Heart left ventricle (tissue), 16 donors: ENCODE measurements around the gene PELI3. TPM values are rescaled to one million over a fixed set of nuclear protein-coding genes. Genes with fewer than 3 reads are reported as not detected.

Source experiments
- ATAC-seq, 4 donors: fragments of 200-7000 bp; cut with Tn5 transposase; one replicate each; pipeline ENCODE4 v1.9.1; 2020 to 2022; ENCODE audit warnings: moderate library complexity in 4 of 4, mild to moderate bottlenecking in 3 of 4, moderate number of reproducible peaks in 1 of 4
- DNase-seq, 5 donors: peaks; one replicate each; pipeline ENCODE4 v3.0.0-alpha.2; 2020
- H3K27ac ChIP-seq, 12 donors: fragments of 200-600 bp; sonication (generic) in 4 of 12; one replicate each; pipeline versions ENCODE4 v1.5.0 to v1.8.0; 2016 to 2022; ENCODE audit warnings: mild to moderate bottlenecking in 2 of 12
- H3K27me3 ChIP-seq, 9 donors: fragments of 200-600 bp; sonication (generic) in 2 of 9; one replicate each; pipeline versions ENCODE4 v1.5.1 to v1.8.0; 2016 to 2022; ENCODE audit warnings: mild to moderate bottlenecking in 3 of 9
- H3K36me3 ChIP-seq, 9 donors: fragments of 200-600 bp; sonication (generic) in 2 of 9; one replicate each; pipeline versions ENCODE4 v1.5.0 to v1.8.0; 2018 to 2022; ENCODE audit warnings: mild to moderate bottlenecking in 2 of 9
- H3K4me1 ChIP-seq, 12 donors: fragments of 200-600 bp; sonication (generic) in 4 of 12; one replicate each; pipeline versions ENCODE4 v1.5.0 to v1.8.0; 2016 to 2022; ENCODE audit warnings: mild to moderate bottlenecking in 3 of 12
- H3K4me3 ChIP-seq, 12 donors: fragments of 200-600 bp; sonication (generic) in 4 of 12; one replicate each; pipeline versions ENCODE4 v1.5.0 to v1.8.0; 2017 to 2022; ENCODE audit warnings: mild to moderate bottlenecking in 9 of 12, moderate library complexity in 4 of 12
- H3K9me3 ChIP-seq, 12 donors: fragments of 200-600 bp; sonication (generic) in 4 of 12; one replicate each; pipeline versions ENCODE4 v1.5.0 to v1.8.0; 2016 to 2022; ENCODE audit warnings: mild to moderate bottlenecking in 1 of 12
- POLR2A ChIP-seq, 2 donors: fragments of 450-650 bp; IDR thresholded peaks; one replicate each; pipeline ENCODE4 v1.6.1; 2017; ENCODE audit warnings: antibody characterized with exemption in 2 of 2, mild to moderate bottlenecking in 2 of 2, moderate library complexity in 2 of 2
- WGBS, 4 donors: extraction: QIAGEN DNeasy Blood & Tissue Kit in 2 of 4; methylation state at CpG; one replicate each; pipeline versions ENCODE4 v1.1.5 to v1.1.7; 2013 to 2018; 5-methylcytosine and 5-hydroxymethylcytosine counted together
- intact Hi-C, 10 donors: fragments of 100-400 bp; cut with DNase I; formaldehyde crosslinking; loops; one replicate each; pipeline versions ENCODE4 v1.11.1 to v1.14.2; 2022
- polyA plus RNA-seq, 2 donors: library from polyadenylated mRNA; stranded (reverse); fragments of 200-250 nt; gene quantifications; one replicate each; pipeline ENCODE4 v1.2.3, GENCODE V29; 2013
- total RNA-seq, 9 donors: library from RNA; depleted of rRNA in 2 of 9; stranded (reverse); fragments of >200 nt in 2 of 9; fragmentation: NEBNext Ultra II Directional in 3 of 9; extraction: Animal tissue kit (Norgen Biotek cat#: 25700) in 3 of 9; gene quantifications; one replicate each; pipeline versions ENCODE4 v1.1.0 to v1.2.4, GENCODE V29; 2016 to 2023
- TF ChIP-seq, protein P1 (sequence below), 12 donors: fragments of 200-600 bp; sonication (generic) in 4 of 12; IDR thresholded peaks; one replicate each; pipeline versions ENCODE4 v1.5.0 to v1.8.0; 2018 to 2022; ENCODE audit warnings: antibody characterized with exemption in 12 of 12, mild to moderate bottlenecking in 5 of 12
- donor health status: ischemic (EF 13 %, LVEDD 7.1; RV severe dilation, severe dysfunction).
- donor health status: healthy with polysubstance abuse.
- donor health status: DM: no; HTN: yes; CAD: no.
- donor health status: DM: no; HTN: no; CAD: no.
- donor health status: ischemic (EF 25% LVEDD 6.9; RV normal size, moderate dysfunction).
- donor health status: ischemic (EF 25% LVEDD 5.7; RV mildly dilated, moderate dysfunction).
- donor health status: healthy.
- donor health status: DM: yes; HTN: yes; CAD: no.
- donor health status: ischemic (EF 35%, LVEDD 5.7; RV mildly dilated, moderate dysfunction).
- donor health status: nonischemic (EF 11% LVEDD 7.7; RV severe dilation, severe dysfunction).
- donor health status: DM: yes; HTN: yes; CAD: no.
- donor health status: PGD.
- donor health status: ischemic (EF 29% LVEDD 5.4; RV normal size, mild dysfunction).
- donor health status: nonischemic (EF 23%, LVEDD 6.1; RV moderate dilation, normal function).

PELI3 gene
- total and polyA plus RNA-seq, 11 donors = 5.8 to 26.2 (median 8.0) TPM

DNA sequence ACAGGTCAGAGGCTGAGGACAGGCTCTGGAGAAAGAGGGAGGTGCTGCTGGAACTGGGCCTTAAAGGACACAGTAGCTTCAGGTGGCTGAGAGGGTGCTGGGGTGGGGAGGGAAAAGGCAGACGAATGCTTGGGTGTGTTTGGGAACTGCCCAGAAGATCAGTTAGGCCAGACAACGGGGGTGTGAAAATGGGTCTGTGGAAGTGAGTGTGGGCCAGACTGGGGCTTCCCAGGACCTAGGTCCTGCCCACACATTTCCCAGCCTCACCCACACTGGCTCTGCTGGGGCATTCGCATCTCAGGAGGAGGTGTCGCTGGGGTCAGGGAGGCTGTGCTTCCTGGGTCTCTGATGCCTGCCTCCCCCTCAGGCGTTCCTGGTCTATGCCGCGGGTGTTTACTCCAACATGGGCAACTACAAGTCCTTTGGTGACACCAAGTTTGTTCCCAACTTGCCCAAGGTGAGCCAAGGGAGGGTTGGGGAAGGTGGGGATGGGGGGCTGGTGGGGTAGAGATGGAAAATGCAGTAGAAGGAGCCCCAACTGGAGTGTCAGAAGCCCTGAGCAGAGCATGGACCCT lies 18.2 kb downstream of the PELI3 start:
- no peaks in the 10 kb centered on the region for H3K27me3 ChIP-seq
- no peak overlapping the region for H3K27ac ChIP-seq
- ATAC-seq (no peak), DNase-seq (no peak)
- intact Hi-C loops = no loop called here
- H3K4me3 ChIP-seq = no peak overlapping the region
- TF ChIP-seq, protein P1, sequence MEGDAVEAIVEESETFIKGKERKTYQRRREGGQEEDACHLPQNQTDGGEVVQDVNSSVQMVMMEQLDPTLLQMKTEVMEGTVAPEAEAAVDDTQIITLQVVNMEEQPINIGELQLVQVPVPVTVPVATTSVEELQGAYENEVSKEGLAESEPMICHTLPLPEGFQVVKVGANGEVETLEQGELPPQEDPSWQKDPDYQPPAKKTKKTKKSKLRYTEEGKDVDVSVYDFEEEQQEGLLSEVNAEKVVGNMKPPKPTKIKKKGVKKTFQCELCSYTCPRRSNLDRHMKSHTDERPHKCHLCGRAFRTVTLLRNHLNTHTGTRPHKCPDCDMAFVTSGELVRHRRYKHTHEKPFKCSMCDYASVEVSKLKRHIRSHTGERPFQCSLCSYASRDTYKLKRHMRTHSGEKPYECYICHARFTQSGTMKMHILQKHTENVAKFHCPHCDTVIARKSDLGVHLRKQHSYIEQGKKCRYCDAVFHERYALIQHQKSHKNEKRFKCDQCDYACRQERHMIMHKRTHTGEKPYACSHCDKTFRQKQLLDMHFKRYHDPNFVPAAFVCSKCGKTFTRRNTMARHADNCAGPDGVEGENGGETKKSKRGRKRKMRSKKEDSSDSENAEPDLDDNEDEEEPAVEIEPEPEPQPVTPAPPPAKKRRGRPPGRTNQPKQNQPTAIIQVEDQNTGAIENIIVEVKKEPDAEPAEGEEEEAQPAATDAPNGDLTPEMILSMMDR (IDR thresholded peaks at IDR 0.05) = no peak
- TF ChIP-seq POLR2A (IDR thresholded peaks at IDR 0.05) = no peak
- WGBS, 4 donors = 80 to 87% (median 85%) methylated on average over 7 of the region's 7 CpGs
- peaks cover 0 to 9% (median 4%) of the 10 kb centered on the region in 12 donors for H3K4me1 ChIP-seq
- H3K9me3 ChIP-seq = no peaks in the 10 kb centered on the region
- peaks cover 0 to 62% (median 13%) of the 10 kb centered on the region in 9 donors for H3K36me3 ChIP-seq

DNA sequence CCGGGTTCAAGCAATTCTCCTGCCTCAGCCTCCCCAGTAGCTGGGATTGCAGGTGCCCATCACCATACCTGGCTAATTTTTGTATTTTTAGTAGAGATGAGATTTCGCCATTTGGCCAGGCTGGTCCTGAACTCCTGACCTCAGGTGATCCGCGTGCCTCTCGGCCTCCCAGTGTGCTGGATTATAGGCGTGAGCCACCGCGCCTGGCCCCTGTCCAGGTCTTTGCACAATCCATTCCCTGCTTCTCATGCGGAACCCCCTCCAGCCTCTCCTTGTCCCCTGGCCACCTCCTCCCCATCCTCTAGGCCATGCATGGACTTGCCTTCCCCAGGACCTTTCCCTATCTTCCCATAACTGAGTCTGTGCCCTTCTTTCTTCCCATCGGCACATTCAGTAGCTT lies 22.3 kb downstream of the PELI3 start:
- no peak for TF ChIP-seq POLR2A (IDR thresholded peaks at IDR 0.05)
- TF ChIP-seq, protein P1 (IDR thresholded peaks at IDR 0.05) = no peak
- ATAC-seq (no peak), DNase-seq (no peak)
- Histone ChIP-seq H3K36me3 (peaks cover 0 to 80% (median 16%) of the 10 kb centered on the region in 9 donors), H3K4me3 (no peak overlapping the region), H3K27me3 (no peaks in the 10 kb centered on the region), H3K4me1 (no peaks in the 10 kb centered on the region), H3K9me3 (no peaks in the 10 kb centered on the region), H3K27ac (no peak overlapping the region)
- intact Hi-C loops = no loop called here
- 89 to 95% (median 94%) methylated on average over 10 of the region's 10 CpGs for WGBS, 4 donors

DNA sequence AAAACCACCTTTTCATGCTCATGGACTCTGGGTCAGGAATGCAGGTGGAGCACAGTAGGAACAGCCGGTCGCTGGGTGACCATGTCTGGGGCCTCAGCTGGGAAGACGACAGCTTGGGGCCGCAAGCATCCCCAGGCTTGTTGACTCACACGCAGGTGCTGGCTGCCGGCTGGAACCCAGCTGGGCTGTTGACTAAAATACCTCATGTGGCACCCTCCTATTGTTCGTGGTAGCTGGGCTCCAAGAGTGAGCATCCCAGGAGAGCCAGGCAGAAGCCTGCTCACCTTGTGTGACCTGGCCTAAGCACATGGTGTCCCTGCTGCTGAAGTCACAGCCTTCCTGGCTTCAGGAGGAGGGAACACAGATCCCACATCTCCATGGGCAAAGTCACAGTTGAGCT lies 22.9 kb downstream of the PELI3 start:
- H3K9me3 ChIP-seq = no peaks in the 10 kb centered on the region
- H3K27me3 ChIP-seq = no peaks in the 10 kb centered on the region
- ATAC-seq (no peak), DNase-seq (peak in 1 of 5 donors; percentile 19)
- TF ChIP-seq, protein P1 (IDR thresholded peaks at IDR 0.05) = no peak
- TF ChIP-seq POLR2A (IDR thresholded peaks at IDR 0.05) = no peak
- no peak overlapping the region for H3K27ac ChIP-seq
- 83 to 91% (median 90%) methylated on average over 5 to 7 of the region's 7 CpGs for WGBS, 4 donors
- H3K4me3 ChIP-seq = no peak overlapping the region
- H3K36me3 ChIP-seq = peaks cover 0 to 77% (median 16%) of the 10 kb centered on the region in 9 donors
- no peaks in the 10 kb centered on the region for H3K4me1 ChIP-seq
- intact Hi-C loops = no loop called here

DNA sequence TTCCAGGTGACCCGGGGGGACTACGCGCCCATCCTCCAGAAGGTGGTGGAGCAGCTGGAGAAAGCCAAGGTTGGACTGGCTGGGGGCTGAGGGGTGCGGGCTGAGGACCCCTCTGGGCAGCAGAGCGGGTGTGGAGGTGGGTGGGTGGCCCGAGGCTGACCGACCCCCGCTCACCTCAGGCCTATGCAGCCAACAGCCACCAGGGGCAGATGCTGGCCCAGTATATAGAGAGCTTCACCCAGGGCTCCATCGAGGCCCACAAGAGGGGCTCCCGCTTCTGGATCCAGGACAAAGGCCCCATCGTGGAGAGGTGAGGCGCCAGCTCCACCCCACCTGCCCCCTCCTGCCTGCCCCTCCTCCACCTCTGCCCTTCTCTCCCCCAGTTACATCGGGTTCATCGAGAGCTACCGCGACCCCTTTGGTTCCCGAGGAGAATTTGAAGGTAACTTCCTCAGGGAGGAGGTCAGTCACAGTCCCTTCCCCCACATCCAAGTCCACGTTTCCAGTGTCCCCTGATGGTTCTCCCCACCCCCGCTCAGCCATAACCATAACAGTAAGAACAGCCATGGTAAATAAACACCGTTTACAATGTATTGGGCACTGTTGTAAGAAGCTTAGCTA lies 24.7 kb downstream of the PELI3 start:
- Histone ChIP-seq H3K27me3 (no peaks in the 10 kb centered on the region), H3K27ac (no peak overlapping the region), H3K4me3 (no peak overlapping the region), H3K4me1 (no peaks in the 10 kb centered on the region), H3K36me3 (peaks cover 0 to 83% (median 25%) of the 10 kb centered on the region in 9 donors), H3K9me3 (no peaks in the 10 kb centered on the region)
- DNase-seq (peak in 1 of 5 donors; percentile 11), ATAC-seq (no peak)
- intact Hi-C loops = no loop called here
- TF ChIP-seq, protein P1 (IDR thresholded peaks at IDR 0.05) = peak in 3 of 12 donors; percentile 14 to 24 (median 17)
- TF ChIP-seq POLR2A (IDR thresholded peaks at IDR 0.05) = no peak
- WGBS, 4 donors = 67 to 78% (median 73%) methylated on average over 20 of the region's 20 CpGs
